ENCODE results near the gene NT5DC1. TPM values are rescaled to one million over a fixed set of nuclear protein-coding genes. Genes with fewer than 3 reads are reported as not detected.
"Not testable (repeated sequence)": the region's sequence is repeated elsewhere in the genome, so short reads cannot be mapped to it uniquely, and the experiment has no call there.

Gene NT5DC1
- polyA plus RNA-seq, 1 donor = 17.5 TPM

GRCh38 chr6:116279232-116280160 is 178.8 kb downstream of the NT5DC1 start, which contains the start of gene TSPYL1:
Gene TSPYL1, minus strand, starts transcription at chr6:116279930. Its CDS starts 100 bp downstream, at chr6:116279830.
- DNase-seq (ENCODE audit: low read depth) = peak; percentile 96

DNA sequence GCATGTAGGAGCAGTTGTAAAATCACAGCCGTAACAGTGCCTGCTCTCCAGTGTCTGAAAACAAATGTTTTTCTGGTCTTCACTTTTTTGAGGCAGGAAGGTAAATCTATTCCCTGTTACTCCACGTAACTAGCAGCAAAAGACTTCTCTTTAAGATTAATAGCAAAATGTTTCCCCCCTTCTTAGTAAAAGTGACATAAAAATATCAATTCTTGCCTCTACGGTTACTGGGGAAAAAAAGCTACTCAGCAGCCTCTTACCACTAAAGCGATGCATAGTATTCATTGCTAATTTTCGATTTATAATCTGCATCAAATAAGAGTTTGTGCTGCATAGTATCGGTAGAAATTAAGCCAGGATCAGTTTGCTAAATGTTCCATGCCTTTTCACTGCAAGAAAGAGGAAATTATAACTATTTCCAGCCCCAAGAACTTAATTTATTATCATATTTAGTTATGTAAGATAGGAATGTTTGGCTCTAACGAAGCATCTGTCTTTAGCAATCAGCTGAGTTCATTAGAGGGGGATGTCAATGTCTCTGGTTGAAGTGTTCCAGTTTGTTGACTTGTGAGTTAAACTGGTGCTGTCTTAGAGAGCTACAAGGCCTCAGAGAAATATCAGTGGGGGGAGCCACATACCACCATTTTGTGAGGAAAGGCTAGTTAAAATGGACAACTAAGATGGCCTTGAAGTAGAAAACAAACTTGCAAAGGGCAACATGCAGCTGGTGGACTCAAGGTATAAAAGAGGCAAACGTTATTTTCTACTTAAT is 179.7 kb downstream of the NT5DC1 start:
- no peak for DNase-seq (ENCODE audit: low read depth)

DNA sequence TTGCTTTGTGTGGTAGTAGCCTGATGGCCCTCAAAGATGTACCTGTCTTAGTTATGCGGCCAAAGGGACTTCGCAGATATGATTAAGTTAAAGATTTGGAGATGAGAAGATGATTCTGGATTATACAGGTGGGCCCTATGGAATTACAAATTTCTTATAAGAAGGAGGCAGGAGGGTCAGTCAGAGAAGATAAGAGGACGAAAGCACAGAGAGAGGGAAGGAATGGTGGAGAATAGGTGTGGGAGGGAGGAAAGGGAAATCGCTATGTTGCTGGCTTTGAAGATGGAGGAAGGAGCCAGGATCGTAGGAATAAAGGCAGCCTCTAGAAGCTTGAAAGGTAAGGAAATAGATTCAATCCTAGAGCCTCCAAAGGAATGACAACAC is 180.3 kb downstream of the NT5DC1 start:
- no peak for DNase-seq (ENCODE audit: low read depth)

GRCh38 chr6:116282698-116283097 is 182.0 kb downstream of the NT5DC1 start:
- no peak for DNase-seq (ENCODE audit: low read depth)

DNA sequence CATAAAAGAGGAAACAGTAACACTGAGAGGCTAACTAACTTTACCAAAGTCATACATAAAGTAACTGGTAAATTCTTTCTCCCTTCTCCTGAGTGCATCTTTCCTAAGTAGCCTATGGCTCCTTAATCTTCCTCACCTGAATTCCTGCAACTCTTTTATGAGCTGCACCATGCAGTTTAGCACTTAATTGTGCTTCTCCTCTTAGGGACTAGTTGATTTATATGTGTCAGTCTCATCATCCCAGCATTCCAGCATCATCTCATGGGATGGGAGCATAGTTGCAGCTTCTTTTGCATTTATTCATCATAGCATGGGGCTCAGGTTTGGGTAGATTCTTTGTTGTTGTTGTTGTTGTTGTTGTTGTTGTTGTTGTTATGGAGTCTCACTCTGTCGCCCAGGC is 182.5 kb downstream of the NT5DC1 start:
- DNase-seq (ENCODE audit: low read depth) = no peak

- not testable (repeated sequence) for DNase-seq (ENCODE audit: low read depth)
These were observed 184.3 kb downstream of the NT5DC1 start for GRCh38 chr6:116284984-116285383.

- DNase-seq (ENCODE audit: low read depth) = no peak
These were observed 186.2 kb downstream of the NT5DC1 start for GRCh38 chr6:116286773-116287358.

- no peak for DNase-seq (ENCODE audit: low read depth)
These were observed 187.1 kb downstream of the NT5DC1 start for GRCh38 chr6:116287689-116288282.

DNA sequence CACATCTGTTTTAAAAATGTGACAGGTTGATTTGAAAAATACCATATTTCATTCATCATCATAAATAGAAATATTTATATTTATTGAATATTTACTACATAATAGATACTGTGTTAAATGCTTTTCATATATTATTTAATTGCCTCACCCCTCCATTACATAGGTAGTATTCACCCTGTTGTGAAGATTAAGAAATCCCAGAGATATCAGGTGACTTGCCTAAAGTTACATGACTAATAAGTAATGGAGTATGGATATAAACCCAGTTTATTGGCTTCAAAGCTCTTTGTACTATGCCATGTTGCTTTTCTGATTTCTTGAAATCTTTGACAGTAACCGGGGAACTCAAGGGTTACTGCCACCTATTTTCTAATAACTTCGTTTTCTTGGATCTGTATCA is 189.2 kb downstream of the NT5DC1 start:
- DNase-seq (ENCODE audit: low read depth) = no peak

- DNase-seq (ENCODE audit: low read depth) = no peak
These were observed 190.1 kb downstream of the NT5DC1 start for GRCh38 chr6:116290799-116291198.

DNA sequence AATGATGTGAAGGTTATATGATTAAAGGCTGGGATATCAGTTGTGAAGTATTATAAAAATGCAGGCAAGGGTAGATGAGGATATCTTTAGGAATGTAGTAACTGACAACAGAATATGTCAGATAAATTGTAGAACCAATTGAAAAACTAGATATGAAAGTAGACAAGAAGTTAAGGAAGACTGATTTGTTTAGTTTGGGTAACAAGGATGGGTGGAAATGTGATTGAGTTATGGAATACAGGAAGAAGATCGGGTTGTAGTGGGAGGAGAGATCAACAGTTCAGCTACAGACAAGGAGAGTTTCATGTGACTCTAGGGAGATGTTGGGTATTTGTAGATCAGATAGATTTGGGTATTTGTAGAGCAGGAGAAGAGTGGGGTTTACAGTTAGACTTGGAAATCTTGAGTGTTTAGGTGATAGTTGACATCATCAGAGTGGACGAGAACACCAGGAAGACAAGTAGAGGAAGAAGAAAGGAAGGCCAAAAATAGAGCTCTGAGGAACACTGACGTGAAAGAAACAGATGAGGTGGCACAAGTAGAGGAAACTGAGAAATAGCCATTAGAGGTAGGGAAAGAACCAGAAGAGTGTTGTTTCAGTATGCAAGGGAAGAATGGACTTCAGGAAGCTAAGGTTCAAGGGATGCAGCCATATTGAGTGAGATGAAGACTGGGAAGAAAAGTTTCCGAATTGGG is 191.2 kb downstream of the NT5DC1 start:
- no peak for DNase-seq (ENCODE audit: low read depth)

GRCh38 chr6:116292553-116292952 is 191.9 kb downstream of the NT5DC1 start:
- DNase-seq (ENCODE audit: low read depth) = no peak

DNA sequence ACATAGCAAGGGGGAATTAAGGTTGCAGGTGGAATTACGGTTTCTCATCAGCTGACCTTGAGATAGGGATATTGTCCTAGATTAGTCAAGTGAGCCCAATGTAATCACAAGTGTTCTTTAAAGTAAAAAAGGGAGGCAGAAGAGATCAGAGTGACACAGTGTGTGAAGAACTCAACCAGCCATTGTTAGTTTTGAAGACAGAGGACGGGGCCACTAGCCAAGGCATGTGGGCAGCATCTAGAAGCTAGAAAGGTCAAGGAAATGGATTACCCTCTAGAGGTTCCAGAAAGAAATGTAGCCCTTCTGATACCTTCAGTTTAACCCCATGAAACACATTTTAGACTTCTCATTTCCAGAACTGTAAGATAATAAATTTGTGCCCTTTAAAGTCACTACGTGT is 197.6 kb downstream of the NT5DC1 start:
- no peak for DNase-seq (ENCODE audit: low read depth)

DNA sequence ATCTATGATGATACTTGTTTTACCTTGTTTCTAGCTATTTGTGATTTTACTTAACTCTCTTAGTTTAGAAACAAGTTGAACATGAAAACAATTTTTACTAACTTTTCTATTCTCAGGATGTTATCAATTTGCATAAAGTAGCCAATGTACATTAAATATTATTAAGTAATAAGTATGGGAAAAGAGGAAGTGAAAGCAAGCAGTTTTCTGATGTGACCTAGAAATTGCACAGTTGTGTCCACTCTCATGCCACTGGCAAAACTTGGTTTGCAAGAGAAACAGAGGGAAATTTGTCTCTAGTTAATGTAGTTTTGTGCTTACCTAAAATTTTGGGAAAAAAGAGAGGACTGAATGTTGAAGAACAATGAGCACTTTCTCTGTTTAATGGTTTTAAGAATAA is 198.3 kb downstream of the NT5DC1 start:
- DNase-seq (ENCODE audit: low read depth) = no peak

Other genes starting within 250 kb of the NT5DC1 start
- gene FRK, start 40.0 kb upstream of the NT5DC1 start, polyA plus RNA-seq (ENCODE audit: insufficient read length) = 0.30 TPM
- gene COL10A1, start 25.3 kb downstream of the NT5DC1 start, polyA plus RNA-seq (ENCODE audit: insufficient read length) = 0.35 TPM
- 15.1 TPM for gene TSPYL4, start 153.2 kb downstream of the NT5DC1 start, polyA plus RNA-seq (ENCODE audit: insufficient read length)
- gene TSPYL1, start 179.1 kb downstream of the NT5DC1 start, polyA plus RNA-seq (ENCODE audit: insufficient read length) = 51.5 TPM